GM19467 (cell line): ENCODE results near the gene SH3GLB1.

Experiments used
- ATAC-seq: cut with Tn5 transposase; IDR thresholded peaks from one replicate; pipeline ENCODE4 v1.9.1; 2021; ENCODE audit warnings: mild to moderate bottlenecking, moderate library complexity; ENCODE audit not compliant: unreplicated experiment

Gene SH3GLB1

DNA sequence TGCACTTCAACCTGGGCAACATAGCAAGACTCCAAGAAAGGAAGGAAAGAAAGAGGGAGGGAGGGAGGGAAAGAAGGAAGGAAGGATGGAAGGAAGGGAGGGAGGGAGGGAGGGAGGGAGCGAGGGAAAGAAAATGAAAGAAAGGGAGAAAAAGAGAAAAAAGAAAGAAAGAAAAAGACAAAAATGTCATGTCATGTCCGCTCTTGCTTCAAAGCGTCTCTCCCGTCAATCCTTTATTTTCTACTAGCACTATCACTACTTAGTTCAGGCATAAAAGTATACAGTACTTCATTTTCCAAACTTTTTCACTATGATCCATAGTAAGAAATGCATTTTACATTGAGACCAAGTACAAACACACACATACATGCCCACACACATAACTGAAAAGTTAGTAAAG is 64.7 kb downstream of the SH3GLB1 start:
- no peak for ATAC-seq

DNA sequence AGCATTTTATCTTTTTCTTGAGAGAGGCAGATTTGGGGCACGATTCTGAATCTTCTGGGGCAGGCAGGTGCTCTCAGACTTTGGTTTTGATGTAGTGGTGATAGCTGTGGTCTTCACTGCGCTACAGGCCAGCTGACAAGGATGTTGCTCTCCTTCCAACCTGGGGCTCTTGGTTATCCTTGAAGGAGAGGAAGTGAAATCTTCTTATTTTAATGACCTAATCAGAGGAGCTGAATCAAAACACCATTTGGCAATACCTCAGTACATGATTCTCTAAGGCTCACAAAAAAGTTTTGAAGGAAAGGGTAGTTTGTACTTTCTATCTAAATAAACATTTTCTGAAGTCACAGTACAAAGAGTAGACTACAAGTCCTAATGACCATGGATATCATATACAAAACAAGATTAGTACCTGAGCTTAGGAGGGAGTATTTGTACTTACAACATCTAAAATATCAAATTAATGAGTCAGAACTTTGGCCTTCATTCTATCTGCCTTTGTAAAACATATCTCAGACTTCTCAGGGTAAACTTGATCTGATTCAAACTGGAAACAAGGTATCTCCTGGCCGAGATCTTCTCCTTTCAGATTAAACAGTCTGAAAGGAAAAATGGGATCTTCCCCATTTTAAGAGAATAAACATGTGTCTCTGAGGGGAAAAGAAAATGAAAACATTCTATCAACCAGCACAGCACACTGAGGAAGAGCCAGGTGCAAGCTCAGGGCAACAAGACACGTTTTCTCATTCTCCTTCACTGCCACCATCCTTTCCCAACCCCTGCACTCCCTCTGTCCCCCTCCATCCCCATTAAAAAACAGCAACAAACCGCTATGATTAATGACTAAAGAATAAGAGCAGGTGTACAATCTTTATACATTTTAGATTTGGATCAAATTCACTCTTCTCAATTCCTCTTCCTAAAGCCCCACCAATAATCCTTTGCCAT is 69.2 kb downstream of the SH3GLB1 start:
- ATAC-seq = no peak

DNA sequence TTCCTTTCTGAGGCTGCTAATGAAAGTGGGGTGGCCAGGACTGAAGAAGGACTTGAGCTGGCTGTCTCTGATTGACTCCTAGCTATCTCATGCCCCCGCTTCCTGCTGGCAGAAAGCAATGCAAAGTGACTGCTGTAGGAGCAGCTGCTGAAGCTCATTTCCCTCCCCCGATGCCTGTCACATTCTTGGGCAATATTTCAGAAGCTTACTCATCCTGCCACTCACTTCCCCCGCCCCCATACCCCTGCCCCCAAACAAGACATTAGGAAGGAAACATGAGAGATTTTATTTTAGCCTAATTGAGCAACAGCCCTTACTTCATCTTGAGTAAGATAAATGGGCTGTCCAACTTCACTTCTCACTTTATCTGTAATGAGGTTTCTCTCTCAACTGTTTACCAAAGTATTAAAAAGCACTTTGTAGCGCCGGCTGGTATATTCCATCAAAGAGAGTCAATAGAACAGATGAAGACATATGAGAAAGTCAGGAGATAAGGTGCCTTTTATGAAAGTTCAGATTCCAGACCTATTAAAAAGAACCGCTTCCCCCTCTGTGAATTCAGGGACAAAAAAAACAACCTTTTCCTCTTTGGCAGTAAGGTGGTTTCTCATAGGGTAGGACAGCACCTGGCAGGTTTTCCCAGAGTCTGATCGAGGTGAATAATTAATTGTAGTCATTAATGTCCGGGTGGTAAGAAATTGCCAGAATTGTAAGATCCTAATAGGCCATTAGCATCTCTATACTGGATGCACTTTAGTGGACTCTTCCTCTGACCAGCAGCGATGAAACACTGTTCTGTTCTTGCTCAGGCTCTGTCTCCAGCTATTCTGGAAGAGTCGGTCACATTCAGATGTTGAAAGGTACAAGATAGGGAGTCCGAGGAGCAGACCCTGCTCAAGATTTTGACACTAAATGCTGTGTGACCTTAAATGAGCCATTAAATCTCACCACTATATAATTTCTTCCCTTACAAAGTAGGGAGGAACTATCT is 70.2 kb downstream of the SH3GLB1 start:
- ATAC-seq = peak; percentile 98

DNA sequence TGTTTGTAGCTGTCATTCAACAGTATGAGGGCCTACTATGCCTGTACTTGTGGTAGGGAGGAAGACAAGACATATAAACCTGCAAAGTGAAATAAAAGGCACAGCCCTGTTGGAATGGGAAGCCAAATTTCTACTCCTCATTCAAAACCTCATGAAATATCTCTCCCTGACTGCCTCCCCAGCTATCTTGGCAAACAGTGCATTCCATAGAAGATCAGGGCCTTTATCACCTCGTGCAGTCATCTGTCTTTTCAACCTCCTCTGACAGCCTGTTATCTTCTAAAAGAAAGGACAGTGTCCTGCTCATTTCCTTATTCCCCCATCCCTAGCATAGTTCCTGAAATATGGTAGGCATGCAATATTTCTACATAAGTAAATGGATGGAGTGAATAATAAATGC is 71.0 kb downstream of the SH3GLB1 start:
- ATAC-seq = no peak

DNA sequence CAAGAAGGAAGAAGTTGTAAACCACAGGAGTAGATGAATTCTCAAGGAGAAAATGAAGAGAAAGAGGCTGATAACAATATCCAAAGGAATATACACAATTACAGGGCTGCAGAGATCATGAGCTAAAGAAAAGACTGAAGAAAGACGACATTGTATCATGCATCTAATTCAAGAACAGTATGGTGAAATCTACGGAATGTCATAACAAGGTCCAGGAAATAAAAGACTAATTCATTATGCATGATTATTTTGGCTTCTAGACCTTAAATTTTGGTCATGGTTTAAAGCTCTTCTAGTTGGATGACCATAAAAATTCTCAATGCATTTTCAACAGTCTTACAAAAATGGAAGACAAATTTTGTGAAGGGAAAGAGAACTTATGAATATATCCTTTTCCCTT is 71.7 kb downstream of the SH3GLB1 start:
- ATAC-seq = no peak

DNA sequence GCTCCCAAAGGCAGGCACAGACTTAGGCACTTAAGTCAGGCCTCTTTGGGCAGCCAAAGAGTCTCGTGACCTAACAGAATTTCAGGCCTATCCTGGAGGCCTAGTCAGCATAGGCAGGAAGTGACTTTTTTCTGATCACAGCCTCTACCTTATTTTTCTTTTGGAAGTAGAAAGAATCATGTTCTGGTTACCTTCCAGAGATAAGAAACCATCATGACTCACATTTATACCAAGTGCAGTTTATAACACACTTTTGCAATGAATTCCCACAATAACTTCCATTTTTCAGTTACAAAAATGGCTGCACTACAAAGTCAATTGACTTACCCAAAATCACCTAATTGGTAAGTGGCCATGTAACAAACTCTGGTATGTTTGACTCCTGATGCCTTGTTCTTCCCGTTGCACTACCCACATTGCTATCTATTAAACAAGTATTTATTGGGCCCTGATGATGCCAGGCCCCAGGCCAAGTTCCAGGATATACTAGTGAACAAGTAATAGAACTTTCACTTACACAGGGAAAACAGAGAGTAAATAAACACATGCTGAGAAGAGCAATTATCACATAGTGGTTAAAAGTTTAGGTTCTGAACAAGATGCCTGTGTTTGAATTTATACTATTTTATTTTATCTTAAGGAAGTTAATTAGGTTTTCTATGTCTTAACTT is 74.3 kb downstream of the SH3GLB1 start:
- ATAC-seq = no peak

DNA sequence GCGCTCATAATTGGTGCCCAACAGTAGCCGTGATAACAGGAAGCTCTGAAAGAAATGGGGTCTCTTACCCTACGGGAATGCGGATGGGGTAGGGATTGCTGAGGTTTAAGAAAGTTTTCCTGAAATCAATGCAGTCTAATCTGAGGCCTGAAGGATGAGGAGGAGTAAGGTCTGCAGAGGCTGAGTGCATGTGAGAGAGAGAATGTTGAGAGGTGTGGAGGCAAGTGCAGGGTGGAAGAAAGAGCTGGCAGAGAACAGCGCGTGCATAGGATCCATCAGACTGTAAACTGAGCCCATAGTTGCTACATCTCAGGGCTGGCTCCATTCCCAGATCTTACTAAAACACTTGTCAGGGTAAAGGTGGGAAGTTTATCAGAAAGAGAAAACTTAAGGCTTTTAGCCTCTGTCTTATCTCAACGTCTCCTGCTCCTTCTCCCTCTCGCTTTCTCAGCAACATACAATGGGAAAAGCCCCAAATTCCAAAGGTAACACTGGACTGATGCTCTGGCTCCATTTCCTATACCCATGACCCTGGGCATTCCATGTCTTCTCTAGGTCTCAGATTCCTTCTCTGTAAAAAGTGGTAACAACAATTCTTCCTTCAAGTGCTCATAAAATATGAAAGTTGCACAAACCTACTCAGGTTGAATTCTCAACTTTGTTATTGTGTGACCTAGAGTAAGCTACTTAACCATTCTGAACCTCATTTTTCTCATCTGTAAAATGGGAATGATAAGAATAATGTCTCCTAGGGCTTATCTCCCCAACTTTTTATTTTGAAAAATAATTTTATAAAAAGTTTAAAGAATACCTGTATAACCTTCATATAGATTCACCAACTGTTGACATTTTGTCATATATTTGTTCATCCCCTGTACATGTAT is 75.2 kb downstream of the SH3GLB1 start:
- ATAC-seq = no peak

DNA sequence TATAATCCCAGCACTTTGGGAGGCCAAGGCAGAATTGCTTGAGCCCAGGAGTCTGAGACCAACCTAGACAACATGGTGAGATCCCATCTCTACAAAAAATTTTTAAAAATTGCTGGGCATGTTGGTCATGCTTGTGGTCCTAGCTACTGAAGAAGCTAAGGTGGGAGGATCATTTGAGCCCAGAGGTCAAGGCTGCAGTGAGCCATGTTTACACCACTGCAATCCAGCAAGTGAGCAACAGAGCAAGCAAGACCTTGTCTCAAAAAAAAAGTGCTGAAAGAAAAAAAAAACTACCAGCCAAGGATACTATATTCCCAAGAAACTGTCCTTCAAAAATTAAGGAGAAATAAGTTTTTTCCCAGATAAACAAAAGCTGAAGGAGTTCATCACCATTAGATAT is 78.1 kb downstream of the SH3GLB1 start:
- no peak for ATAC-seq

DNA sequence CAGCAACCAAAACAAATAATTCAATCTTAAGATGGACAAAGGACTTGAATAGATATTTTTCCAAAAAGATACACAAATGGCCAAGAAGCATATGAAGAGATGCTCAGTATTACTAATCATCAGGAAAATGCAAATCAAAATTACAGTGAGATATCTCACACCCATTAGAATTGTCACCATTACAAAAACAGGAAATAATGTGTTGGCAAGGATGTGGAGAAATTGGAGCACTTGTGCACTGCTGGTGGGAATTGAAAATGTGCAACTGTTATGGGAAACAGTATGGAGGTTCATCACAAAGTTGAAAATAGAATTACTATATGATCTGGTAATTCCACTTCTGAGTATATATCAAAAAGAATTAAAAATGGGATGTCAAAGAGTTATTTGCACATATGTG is 83.2 kb downstream of the SH3GLB1 start:
- no peak for ATAC-seq

DNA sequence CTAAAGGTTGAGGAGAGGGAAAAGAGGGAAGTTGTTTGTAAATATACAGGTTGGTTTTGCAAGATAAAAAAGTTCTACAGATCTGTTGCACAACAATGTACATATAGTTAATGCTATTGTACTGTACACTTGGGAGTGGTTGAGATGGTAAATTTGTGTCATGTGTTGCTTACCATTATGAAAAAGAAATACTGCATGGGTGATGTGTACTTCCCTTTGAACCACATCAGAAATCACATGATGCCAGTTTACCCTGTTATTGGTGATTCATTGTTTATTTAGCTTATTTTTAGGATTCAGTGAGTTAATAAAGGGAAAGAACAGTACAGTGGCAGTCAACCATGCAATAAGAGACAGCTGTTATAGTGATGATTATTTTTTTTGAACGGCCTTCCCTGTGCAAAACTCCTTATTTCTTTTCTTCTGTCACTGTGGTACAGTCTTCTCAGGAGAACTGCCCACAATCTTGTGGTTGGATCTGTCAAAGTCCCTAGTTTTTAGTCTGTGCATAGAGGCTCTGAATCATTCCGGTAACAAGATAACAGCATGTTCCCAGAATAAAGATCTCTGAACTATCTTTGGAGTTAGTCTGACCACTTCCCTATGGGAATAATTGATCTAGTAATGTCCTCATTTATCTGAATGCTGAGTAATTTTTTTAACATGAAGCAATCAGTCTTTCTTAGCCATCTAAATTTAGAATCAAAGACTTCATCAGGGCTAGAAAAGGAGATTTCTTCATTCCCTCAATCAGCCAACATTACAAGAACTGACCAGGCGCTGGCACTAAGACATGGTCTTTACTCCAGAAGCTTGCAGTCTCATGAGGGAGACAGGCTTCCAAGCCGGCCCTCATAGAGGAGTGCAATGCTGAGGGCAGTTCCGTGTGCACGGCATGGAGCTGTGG is 84.2 kb downstream of the SH3GLB1 start:
- ATAC-seq = no peak

DNA sequence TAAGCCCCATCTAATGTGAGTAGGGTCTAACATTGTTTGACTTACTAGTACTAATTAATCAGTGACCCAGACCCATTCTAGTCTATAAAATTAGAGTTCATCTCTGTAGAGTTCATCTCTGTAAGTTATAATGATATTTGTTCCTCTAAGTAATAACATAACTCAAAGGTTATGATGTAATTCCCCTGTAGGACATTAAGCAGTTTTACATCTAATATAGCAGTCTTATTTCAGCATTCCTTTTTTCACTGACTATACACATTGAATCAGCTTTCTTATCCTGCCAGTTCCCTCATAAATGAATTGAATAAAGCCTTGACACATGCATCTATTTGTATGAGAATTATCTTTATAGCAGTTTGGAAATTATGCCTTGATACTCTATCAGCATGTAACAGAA is 90.9 kb downstream of the SH3GLB1 start:
- ATAC-seq = no peak
